Ectodermal cell (in vitro differentiated cells): ENCODE data around the gene RAD23B.
"Not testable (repeated sequence)": the region's sequence is repeated elsewhere in the genome, so short reads cannot be mapped to it uniquely, and the experiment has no call there.

Experiments
- H3K27ac ChIP-seq: 2 replicates; pipeline ENCODE4 v1.7.0; 2013; ENCODE audit warnings: mild to moderate bottlenecking, low read depth, low read length; ENCODE audit not compliant: insufficient read depth, poor library complexity, severe bottlenecking
- H3K27me3 ChIP-seq: 2 replicates; pipeline ENCODE4 v1.7.0; 2013; ENCODE audit warnings: mild to moderate bottlenecking, low read length; ENCODE audit not compliant: insufficient read depth, control insufficient read depth, poor library complexity, severe bottlenecking
- H3K36me3 ChIP-seq: one replicate; pipeline ENCODE4 v1.7.0; 2013; ENCODE audit warnings: low read length; ENCODE audit not compliant: control insufficient read depth, insufficient read depth
- H3K4me1 ChIP-seq: one replicate; pipeline ENCODE4 v1.7.0; 2013; ENCODE audit warnings: low read length; ENCODE audit not compliant: control insufficient read depth, insufficient read depth
- H3K4me3 ChIP-seq: 2 replicates; pipeline ENCODE4 v1.7.0; 2013; ENCODE audit warnings: low read depth, low read length, control low read depth; ENCODE audit not compliant: insufficient read depth
- H3K9me3 ChIP-seq: 2 replicates; pipeline ENCODE4 v1.7.0; 2013; ENCODE audit warnings: mild to moderate bottlenecking, low read length, moderate library complexity; ENCODE audit not compliant: control insufficient read depth
- WGBS, 2 experiments: methylation state at CpG; one replicate each; pipeline ENCODE4 v1.1.7; 2013; ENCODE audit warnings: missing lambda C conversion rate in 2 of 2; 5-methylcytosine and 5-hydroxymethylcytosine counted together

The RAD23B gene

GRCh38 chr9:107292821-107293542 is 9.9 kb downstream of the RAD23B start:
- H3K4me1 ChIP-seq, result peaks cover 7% of the 10 kb centered on the region
- H3K36me3 ChIP-seq, result no peaks in the 10 kb centered on the region
- H3K27ac ChIP-seq, result no peak overlapping the region
- whole genome bisulfite sequencing, 2 experiments, result 86 to 100% methylated on average over 1 of the region's 1 CpG
- H3K4me3 ChIP-seq, result no peak overlapping the region
- H3K27me3 ChIP-seq, result no peaks in the 10 kb centered on the region
- H3K9me3 ChIP-seq, result no peaks in the 10 kb centered on the region

- WGBS, 2 experiments, result 93 to 95% methylated on average over 5 to 6 of the region's 6 CpGs
- Histone ChIP-seq H3K4me1 (peaks cover 7% of the 10 kb centered on the region), H3K4me3 (no peak overlapping the region), H3K27ac (no peak overlapping the region), H3K36me3 (no peaks in the 10 kb centered on the region), H3K9me3 (no peaks in the 10 kb centered on the region), H3K27me3 (no peaks in the 10 kb centered on the region)
Measured at GRCh38 chr9:107293543-107294085, 10.5 kb downstream of the RAD23B start.

GRCh38 chr9:107294756-107295155 is 11.7 kb downstream of the RAD23B start:
- Histone ChIP-seq H3K36me3 (no peaks in the 10 kb centered on the region), H3K4me3 (no peak overlapping the region), H3K4me1 (peaks cover 7% of the 10 kb centered on the region), H3K9me3 (no peaks in the 10 kb centered on the region), H3K27me3 (no peaks in the 10 kb centered on the region), H3K27ac (no peak overlapping the region)
- WGBS, 2 experiments, result 89 to 91% methylated on average over 4 of the region's 4 CpGs

GRCh38 chr9:107295995-107296394 is 12.9 kb downstream of the RAD23B start:
- H3K4me3 ChIP-seq, result no peak overlapping the region
- no peak overlapping the region for H3K27ac ChIP-seq
- no peaks in the 10 kb centered on the region for H3K9me3 ChIP-seq
- H3K36me3 ChIP-seq, result no peaks in the 10 kb centered on the region
- WGBS, 2 experiments, result 93 to 100% methylated on average over 1 of the region's 1 CpG
- H3K27me3 ChIP-seq, result no peaks in the 10 kb centered on the region
- H3K4me1 ChIP-seq, result peaks cover 7% of the 10 kb centered on the region

- WGBS, 2 experiments, result 92 to 93% methylated on average over 8 of the region's 8 CpGs
- not testable (repeated sequence) for H3K4me3 ChIP-seq, H3K9me3 ChIP-seq, H3K36me3 ChIP-seq, H3K27ac ChIP-seq, H3K4me1 ChIP-seq, H3K27me3 ChIP-seq
Measured at GRCh38 chr9:107296592-107296991, 13.5 kb downstream of the RAD23B start.

- peaks cover 7% of the 10 kb centered on the region for H3K36me3 ChIP-seq
- no peak overlapping the region for H3K4me3 ChIP-seq
- peaks cover 3% of the 10 kb centered on the region for H3K4me1 ChIP-seq
- H3K27ac ChIP-seq, result no peak overlapping the region
- H3K9me3 ChIP-seq, result no peaks in the 10 kb centered on the region
- no peaks in the 10 kb centered on the region for H3K27me3 ChIP-seq
- no CpG with 5 or more reads among the region's 1 CpG for WGBS, 2 experiments
Measured at GRCh38 chr9:107299437-107299836, 16.4 kb downstream of the RAD23B start.

GRCh38 chr9:107306308-107306707 is 23.2 kb downstream of the RAD23B start:
- peaks cover 33% of the 10 kb centered on the region for H3K36me3 ChIP-seq
- no peak overlapping the region for H3K27ac ChIP-seq
- no peaks in the 10 kb centered on the region for H3K27me3 ChIP-seq
- no peak overlapping the region for H3K4me3 ChIP-seq
- WGBS, 2 experiments, result 94 to 98% methylated on average over 2 of the region's 2 CpGs
- no peaks in the 10 kb centered on the region for H3K9me3 ChIP-seq
- H3K4me1 ChIP-seq, result no peaks in the 10 kb centered on the region

- WGBS, 2 experiments, result 91 to 100% methylated on average over 1 of the region's 1 CpG
- Histone ChIP-seq H3K36me3 (peaks cover 26% of the 10 kb centered on the region), H3K4me3 (no peak overlapping the region), H3K27me3 (no peaks in the 10 kb centered on the region), H3K4me1 (peaks cover 8% of the 10 kb centered on the region), H3K9me3 (no peaks in the 10 kb centered on the region), H3K27ac (no peak overlapping the region)
Measured at GRCh38 chr9:107307331-107307730, 24.3 kb downstream of the RAD23B start.

GRCh38 chr9:107308461-107308860 is 25.4 kb downstream of the RAD23B start:
- H3K27ac ChIP-seq, result no peak overlapping the region
- H3K27me3 ChIP-seq, result no peaks in the 10 kb centered on the region
- peaks cover 29% of the 10 kb centered on the region for H3K36me3 ChIP-seq
- H3K4me1 ChIP-seq, result peaks cover 9% of the 10 kb centered on the region
- no peak overlapping the region for H3K4me3 ChIP-seq
- WGBS, 2 experiments, result 0 to 8% methylated on average over 1 of the region's 1 CpG
- no peaks in the 10 kb centered on the region for H3K9me3 ChIP-seq

- WGBS, 2 experiments, result 98% methylated on average over 5 of the region's 5 CpGs
- Histone ChIP-seq H3K4me1 (peaks cover 9% of the 10 kb centered on the region), H3K27me3 (no peaks in the 10 kb centered on the region), H3K4me3 (no peak overlapping the region), H3K27ac (no peak overlapping the region), H3K9me3 (no peaks in the 10 kb centered on the region), H3K36me3 (peaks cover 32% of the 10 kb centered on the region)
Measured at GRCh38 chr9:107309271-107309670, 26.2 kb downstream of the RAD23B start.
